Measurements from ENCODE around the gene CNN1. TPM values are rescaled to one million over a fixed set of nuclear protein-coding genes. Genes with fewer than 3 reads are reported as not detected.

Gene CNN1
- total RNA-seq, 1 experiment from 2014 or later, result 34.3 TPM

- in situ Hi-C loops (cut with HindIII; ENCODE audit: low sequenced_read_pairs), result no loop called here
- DNase-seq (ENCODE audit: low spot score), result peak; percentile 99
Observed at GRCh38 chr19:11528551-11529341, 9.9 kb upstream of the CNN1 start, which contains the start of gene ECSIT. Gene ECSIT, minus strand, starts transcription at chr19:11529134. Its CDS starts 9,964 bp downstream, at chr19:11519170.

- DNase-seq (ENCODE audit: low spot score), result peak; percentile 98
- in situ Hi-C loops (cut with HindIII; ENCODE audit: low sequenced_read_pairs), result no loop called here
Observed at GRCh38 chr19:11530432-11530831, 8.2 kb upstream of the CNN1 start.

- in situ Hi-C loops (cut with HindIII; ENCODE audit: low sequenced_read_pairs), result no loop called here
Observed at GRCh38 chr19:11534538-11534937, 4.1 kb upstream of the CNN1 start.

GRCh38 chr19:11534948-11535347 is 3.7 kb upstream of the CNN1 start:
- DNase-seq (ENCODE audit: low spot score), result peak; percentile 38
- in situ Hi-C loops (cut with HindIII; ENCODE audit: low sequenced_read_pairs), result no loop called here

More at GRCh38 chr19:11534538-11534937, 4.1 kb upstream of the CNN1 start:
- no peak for DNase-seq (ENCODE audit: low spot score)

GRCh38 chr19:11535792-11536595 is 2.7 kb upstream of the CNN1 start:
- DNase-seq (ENCODE audit: low spot score), result peak; percentile 89
- in situ Hi-C loops (cut with HindIII; ENCODE audit: low sequenced_read_pairs), result no loop called here

GRCh38 chr19:11539495-11540365 is 1.1 kb downstream of the CNN1 start:
- in situ Hi-C loops (cut with HindIII; ENCODE audit: low sequenced_read_pairs), result no loop called here
- no peak for DNase-seq (ENCODE audit: low spot score)

- DNase-seq (ENCODE audit: low spot score), result no peak
- in situ Hi-C loops (cut with HindIII; ENCODE audit: low sequenced_read_pairs), result no loop called here
Observed at GRCh38 chr19:11540645-11541044, 2.0 kb downstream of the CNN1 start.

- in situ Hi-C loops (cut with HindIII; ENCODE audit: low sequenced_read_pairs), result no loop called here
- no peak for DNase-seq (ENCODE audit: low spot score)
Observed at GRCh38 chr19:11541238-11541637, 2.6 kb downstream of the CNN1 start.

- in situ Hi-C loops (cut with HindIII; ENCODE audit: low sequenced_read_pairs), result no loop called here
- no peak for DNase-seq (ENCODE audit: low spot score)
Observed at GRCh38 chr19:11547929-11548700, 9.5 kb downstream of the CNN1 start.

- DNase-seq (ENCODE audit: low spot score), result no peak
- in situ Hi-C loops (cut with HindIII; ENCODE audit: low sequenced_read_pairs), result no loop called here
Observed at GRCh38 chr19:11549386-11549953, 10.8 kb downstream of the CNN1 start.

- in situ Hi-C loops (cut with HindIII; ENCODE audit: low sequenced_read_pairs), result no loop called here
- no peak for DNase-seq (ENCODE audit: low spot score)
Observed at GRCh38 chr19:11550265-11550664, 11.6 kb downstream of the CNN1 start.

GRCh38 chr19:11551603-11552235 is 13.1 kb downstream of the CNN1 start:
- DNase-seq (ENCODE audit: low spot score), result no peak
- in situ Hi-C loops (cut with HindIII; ENCODE audit: low sequenced_read_pairs), result no loop called here

GRCh38 chr19:11552666-11553372 is 14.2 kb downstream of the CNN1 start:
- DNase-seq (ENCODE audit: low spot score), result no peak
- in situ Hi-C loops (cut with HindIII; ENCODE audit: low sequenced_read_pairs), result no loop called here

GRCh38 chr19:11554160-11554559 is 15.5 kb downstream of the CNN1 start:
- no peak for DNase-seq (ENCODE audit: low spot score)
- in situ Hi-C loops (cut with HindIII; ENCODE audit: low sequenced_read_pairs), result no loop called here

GRCh38 chr19:11555246-11555645 is 16.6 kb downstream of the CNN1 start:
- no peak for DNase-seq (ENCODE audit: low spot score)
- in situ Hi-C loops (cut with HindIII; ENCODE audit: low sequenced_read_pairs), result no loop called here

- in situ Hi-C loops (cut with HindIII; ENCODE audit: low sequenced_read_pairs), result no loop called here
- no peak for DNase-seq (ENCODE audit: low spot score)
Observed at GRCh38 chr19:11556634-11557420, 18.2 kb downstream of the CNN1 start.
